Upper lobe of right lung (tissue), 1 donor: Measurements from ENCODE around the gene LRP1B. TPM values are rescaled to one million over a fixed set of nuclear protein-coding genes. Genes with fewer than 3 reads are reported as not detected.

Experiments
- ATAC-seq: fragments of 200-7000 bp; cut with Tn5 transposase; one replicate; pipeline ENCODE4 v1.9.1; 2020; ENCODE audit warnings: mild to moderate bottlenecking, moderate library complexity
- DNase-seq: peaks from one replicate; pipeline ENCODE4 v3.0.0-alpha.2; 2020
- H3K27ac ChIP-seq: fragments of 200-600 bp; one replicate; pipeline ENCODE4 v1.8.0; 2022
- H3K27me3 ChIP-seq: fragments of 200-600 bp; one replicate; pipeline ENCODE4 v1.8.0; 2022; ENCODE audit warnings: mild to moderate bottlenecking
- H3K36me3 ChIP-seq: fragments of 200-600 bp; one replicate; pipeline ENCODE4 v1.8.0; 2022
- H3K4me1 ChIP-seq: fragments of 200-600 bp; one replicate; pipeline ENCODE4 v1.8.0; 2022
- H3K4me3 ChIP-seq: fragments of 200-600 bp; one replicate; pipeline ENCODE4 v1.8.0; 2022; ENCODE audit warnings: mild to moderate bottlenecking
- H3K9me3 ChIP-seq: fragments of 200-600 bp; one replicate; pipeline ENCODE4 v1.8.0; 2022
- intact Hi-C: fragments of 100-400 bp; cut with DNase I; formaldehyde crosslinking; loops from one replicate; pipeline ENCODE4 v1.11.0; 2022
- total RNA-seq: library from RNA; stranded (reverse); fragmentation: NEBNext Ultra II Directional; extraction: Animal tissue kit (Norgen Biotek cat#: 25700); gene quantifications from one replicate; pipeline ENCODE4 v1.2.1, GENCODE V29; 2021
- TF ChIP-seq, protein P1 (sequence below): fragments of 200-600 bp; IDR thresholded peaks from one replicate; pipeline ENCODE4 v1.8.0; 2022; ENCODE audit warnings: antibody characterized with exemption
- donor health status: DM: no; HTN: yes; CAD: no; lungs with severe emphysema.

The LRP1B gene
- total RNA-seq, 1 donor from 2014 or later = 0.12 TPM

DNA sequence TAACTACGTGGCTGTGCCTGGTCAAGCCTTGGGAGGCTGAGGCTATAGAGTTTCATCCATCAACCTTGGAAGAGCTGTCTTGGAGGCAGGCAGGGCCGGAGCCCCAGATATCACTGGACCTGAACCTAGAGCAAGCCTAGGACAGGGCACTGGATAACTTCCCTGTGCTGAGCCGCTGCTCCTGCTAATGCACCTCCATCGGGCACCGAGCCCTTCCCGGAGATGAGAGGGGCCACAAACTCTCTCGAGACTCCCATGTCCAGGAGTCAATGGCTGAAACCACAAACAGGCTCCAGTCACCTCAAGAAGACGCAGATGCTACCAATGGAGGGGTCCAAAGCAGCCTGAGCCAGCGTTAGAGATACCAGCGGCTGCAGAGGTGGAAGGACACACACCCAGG, 866.0 kb downstream of the LRP1B start:
- no peak for DNase-seq
- Histone ChIP-seq H3K27ac (no peak overlapping the region), H3K4me1 (no peaks in the 10 kb centered on the region), H3K4me3 (no peak overlapping the region), H3K9me3 (no peaks in the 10 kb centered on the region), H3K27me3 (no peaks in the 10 kb centered on the region), H3K36me3 (no peaks in the 10 kb centered on the region)
- no peak for ATAC-seq
- TF ChIP-seq, protein P1, sequence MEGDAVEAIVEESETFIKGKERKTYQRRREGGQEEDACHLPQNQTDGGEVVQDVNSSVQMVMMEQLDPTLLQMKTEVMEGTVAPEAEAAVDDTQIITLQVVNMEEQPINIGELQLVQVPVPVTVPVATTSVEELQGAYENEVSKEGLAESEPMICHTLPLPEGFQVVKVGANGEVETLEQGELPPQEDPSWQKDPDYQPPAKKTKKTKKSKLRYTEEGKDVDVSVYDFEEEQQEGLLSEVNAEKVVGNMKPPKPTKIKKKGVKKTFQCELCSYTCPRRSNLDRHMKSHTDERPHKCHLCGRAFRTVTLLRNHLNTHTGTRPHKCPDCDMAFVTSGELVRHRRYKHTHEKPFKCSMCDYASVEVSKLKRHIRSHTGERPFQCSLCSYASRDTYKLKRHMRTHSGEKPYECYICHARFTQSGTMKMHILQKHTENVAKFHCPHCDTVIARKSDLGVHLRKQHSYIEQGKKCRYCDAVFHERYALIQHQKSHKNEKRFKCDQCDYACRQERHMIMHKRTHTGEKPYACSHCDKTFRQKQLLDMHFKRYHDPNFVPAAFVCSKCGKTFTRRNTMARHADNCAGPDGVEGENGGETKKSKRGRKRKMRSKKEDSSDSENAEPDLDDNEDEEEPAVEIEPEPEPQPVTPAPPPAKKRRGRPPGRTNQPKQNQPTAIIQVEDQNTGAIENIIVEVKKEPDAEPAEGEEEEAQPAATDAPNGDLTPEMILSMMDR = no peak
- intact Hi-C loops = no loop called here

GRCh38 chr2:141260911-141261310, 869.9 kb downstream of the LRP1B start:
- Histone ChIP-seq H3K27me3 (no peaks in the 10 kb centered on the region), H3K36me3 (no peaks in the 10 kb centered on the region), H3K27ac (no peak overlapping the region), H3K4me3 (no peak overlapping the region), H3K9me3 (no peaks in the 10 kb centered on the region), H3K4me1 (no peaks in the 10 kb centered on the region)
- ATAC-seq = no peak
- DNase-seq = no peak
- TF ChIP-seq, protein P1 = no peak
- intact Hi-C loops = no loop called here

- Histone ChIP-seq H3K27ac (no peak overlapping the region), H3K27me3 (no peaks in the 10 kb centered on the region), H3K4me3 (no peak overlapping the region), H3K4me1 (no peaks in the 10 kb centered on the region), H3K36me3 (no peaks in the 10 kb centered on the region), H3K9me3 (no peaks in the 10 kb centered on the region)
- DNase-seq (no peak), ATAC-seq (no peak)
- TF ChIP-seq, protein P1 = no peak
- intact Hi-C loops = no loop called here
Measured at GRCh38 chr2:141259683-141260082, 871.1 kb downstream of the LRP1B start.

DNA sequence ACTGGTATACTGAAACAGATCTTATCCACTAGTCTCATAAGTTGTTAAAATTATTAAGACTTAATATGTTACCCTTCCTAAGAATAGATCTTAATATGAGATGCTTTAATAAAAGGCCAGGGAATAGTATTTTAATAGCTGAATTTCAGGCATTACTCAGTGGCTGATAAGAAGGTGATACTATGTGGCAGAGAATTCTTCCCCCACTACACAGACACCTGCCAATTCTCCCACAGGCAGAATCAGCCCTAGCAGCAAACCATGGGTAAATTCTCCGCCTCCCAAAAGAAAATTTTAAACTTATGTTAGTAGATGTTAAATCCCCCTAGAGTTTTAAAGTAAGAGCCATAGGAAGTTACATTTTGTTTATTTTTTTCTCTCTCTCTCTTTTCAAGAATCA, 888.8 kb downstream of the LRP1B start:
- intact Hi-C loops = no loop called here
- DNase-seq (no peak), ATAC-seq (no peak)
- no peaks in the 10 kb centered on the region for H3K9me3 ChIP-seq
- no peaks in the 10 kb centered on the region for H3K36me3 ChIP-seq
- no peaks in the 10 kb centered on the region for H3K4me1 ChIP-seq
- H3K4me3 ChIP-seq = no peak overlapping the region
- TF ChIP-seq, protein P1 = no peak
- no peaks in the 10 kb centered on the region for H3K27me3 ChIP-seq
- H3K27ac ChIP-seq = no peak overlapping the region

GRCh38 chr2:141226560-141226959, 904.3 kb downstream of the LRP1B start:
- DNase-seq = no peak

DNA sequence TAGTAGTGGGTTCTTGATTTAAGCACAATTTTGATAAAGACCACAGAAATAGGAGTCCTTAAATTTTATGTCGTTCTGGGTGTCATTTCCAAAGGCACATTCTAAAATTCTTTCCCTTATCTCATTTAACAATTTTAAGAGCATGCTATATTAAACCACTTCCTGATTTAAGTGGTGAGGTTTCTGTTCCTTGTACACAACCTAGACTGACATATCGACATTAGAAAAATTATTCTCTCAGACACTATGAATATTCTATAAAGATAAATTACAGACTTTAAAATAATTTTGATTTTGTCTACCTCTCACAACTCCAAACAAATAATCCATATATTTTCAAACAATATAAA, 923.8 kb downstream of the LRP1B start:
- no peak for ATAC-seq
- intact Hi-C loops = no loop called here

More at GRCh38 chr2:141226560-141226959, 904.3 kb downstream of the LRP1B start:
- no peaks in the 10 kb centered on the region for H3K4me1 ChIP-seq
- H3K4me3 ChIP-seq = no peak overlapping the region
- H3K36me3 ChIP-seq = no peaks in the 10 kb centered on the region
- intact Hi-C loops = no loop called here
- no peaks in the 10 kb centered on the region for H3K9me3 ChIP-seq
- no peak overlapping the region for H3K27ac ChIP-seq
- TF ChIP-seq, protein P1 = no peak
- H3K27me3 ChIP-seq = no peaks in the 10 kb centered on the region
- no peak for ATAC-seq

More for the DNA sequence above, 923.8 kb downstream of the LRP1B start:
- Histone ChIP-seq H3K27ac (no peak overlapping the region), H3K9me3 (no peaks in the 10 kb centered on the region), H3K4me3 (no peak overlapping the region), H3K4me1 (no peaks in the 10 kb centered on the region), H3K36me3 (no peaks in the 10 kb centered on the region), H3K27me3 (no peaks in the 10 kb centered on the region)
- TF ChIP-seq, protein P1 = no peak
- no peak for DNase-seq
